K562 (cell line): ENCODE measurements around the gene TMEM151A. TPM values are rescaled to one million over a fixed set of nuclear protein-coding genes. Genes with fewer than 3 reads are reported as not detected.

Experiments
- BHLHE40 ChIP-seq: IDR thresholded peaks from 2 replicates; pipeline ENCODE4 v1.6.1; 2011; ENCODE audit warnings: low read length, improper control_type of control experiment
- C11orf30 ChIP-seq: fragments of 450-650 bp; IDR thresholded peaks from 2 replicates; pipeline ENCODE4 v1.6.1; 2016; ENCODE audit warnings: low read depth, mild to moderate bottlenecking
- CREM ChIP-seq: IDR thresholded peaks from 2 replicates; pipeline ENCODE4 v1.6.1; 2014; ENCODE audit warnings: antibody characterized with exemption, low read depth
- MED1 ChIP-seq: sonication (generic); formaldehyde crosslinking; IDR thresholded peaks from 2 replicates; pipeline ENCODE4 v1.8.1; 2023; ENCODE audit warnings: missing genetic modification reagents, borderline replicate concordance
- MIER1 ChIP-seq: fragments of 450-650 bp; IDR thresholded peaks from 2 replicates; pipeline ENCODE4 v1.6.1; 2016; ENCODE audit warnings: antibody characterized with exemption, mild to moderate bottlenecking, low read depth
- NCOA6 ChIP-seq: fragments of 450-650 bp; IDR thresholded peaks from 2 replicates; pipeline ENCODE4 v1.6.1; 2017; ENCODE audit warnings: mild to moderate bottlenecking
- NELFE ChIP-seq: IDR thresholded peaks from 2 replicates; pipeline ENCODE4 v1.6.1; 2011; ENCODE audit warnings: mild to moderate bottlenecking; ENCODE audit not compliant: insufficient read depth, insufficient read length
- PHB ChIP-seq: fragments of 250-450 bp; sonication (Bioruptor Pico); IDR thresholded peaks from 2 replicates; pipeline ENCODE4 v1.5.0; 2021
- POU5F1 ChIP-seq: fragments of 150-350 bp; IDR thresholded peaks from 2 replicates; pipeline ENCODE4 v1.6.1; 2014; ENCODE audit warnings: borderline replicate concordance, low read length, low read depth, mild to moderate bottlenecking; ENCODE audit not compliant: partially characterized antibody
- TAF1 ChIP-seq: IDR thresholded peaks from 2 replicates; pipeline ENCODE4 v1.6.1; 2011; ENCODE audit warnings: mild to moderate bottlenecking, low read length, moderate library complexity; ENCODE audit not compliant: insufficient read depth, control insufficient read depth, severe bottlenecking; ENCODE audit errors: extremely low read depth
- YY1 ChIP-seq, 3 experiments: IDR thresholded peaks; 2 replicates each; pipeline ENCODE4 v1.6.1; 2011; ENCODE audit warnings: low read length in 2 of 3, mild to moderate bottlenecking in 2 of 3, moderate library complexity in 2 of 3, borderline replicate concordance in 1 of 3, control low read depth in 1 of 3, low read depth in 1 of 3; ENCODE audit not compliant: insufficient read depth in 3 of 3, insufficient replicate concordance in 2 of 3, control insufficient read depth in 1 of 3, insufficient read length in 1 of 3; ENCODE audit errors: extremely low read depth in 1 of 3
- ZNF445 ChIP-seq: fragments of 250-450 bp; sonication (Bioruptor Pico); IDR thresholded peaks from 2 replicates; pipeline ENCODE4 v1.4.0; 2020; ENCODE audit warnings: low read depth, mild to moderate bottlenecking, moderate library complexity
- ZNF561 ChIP-seq: fragments of 450-650 bp; formaldehyde crosslinking; conservative IDR thresholded peaks from 2 replicates; pipeline ENCODE4 v1.4.0; 2020; ENCODE audit warnings: mild to moderate bottlenecking, moderate library complexity
- ZNF76 ChIP-seq: fragments of 250-450 bp; sonication (Bioruptor Pico); IDR thresholded peaks from 2 replicates; pipeline ENCODE4 v1.4.0; 2020; ENCODE audit warnings: mild to moderate bottlenecking, moderate library complexity, borderline replicate concordance
- polyA plus RNA-seq, 8 experiments: library from polyadenylated mRNA; depleted of rRNA in 4 of 8; stranded (reverse) in 5 of 8; unstranded in 3 of 8; fragments of >200 nt; fragmentation: Nextera tagmentation in 2 of 8; fragmentation: Illumina TruSeq in 1 of 8; extraction: Ambion mirVana in 2 of 8; extraction: Trizol in 1 of 8; gene quantifications; 2 replicates each; pipeline versions ENCODE4 v1.2.1 to v1.2.3, GENCODE V29; 2011 to 2014; ENCODE audit warnings: inconsistent platforms in 1 of 8, missing spikeins in 1 of 8
- total RNA-seq, 7 experiments: library from RNA; depleted of rRNA in 6 of 7; stranded (reverse); fragments of >200 nt in 6 of 7; fragmentation: Illumina TruSeq in 2 of 7; extraction: Trizol in 2 of 7; gene quantifications; 2 replicates each; pipeline versions ENCODE4 v1.2.1 to v1.2.3, GENCODE V29; 2011 to 2021; ENCODE audit warnings: low replicate concordance in 1 of 7
- TF ChIP-seq, protein P1 (sequence below): fragments of 450-650 bp; IDR thresholded peaks from 2 replicates; pipeline ENCODE4 v1.6.1; 2016; ENCODE audit warnings: borderline replicate concordance
- TF ChIP-seq, protein P2 (sequence below): fragments of 250-450 bp; sonication (Bioruptor Pico); IDR thresholded peaks from 2 replicates; pipeline ENCODE4 v1.5.0; 2021
- TF ChIP-seq, protein P3 (sequence below): fragments of 450-650 bp; IDR thresholded peaks from 2 replicates; pipeline ENCODE4 v1.6.1; 2017; ENCODE audit warnings: mild to moderate bottlenecking, moderate library complexity
- TF ChIP-seq, protein P4 (sequence below): fragments of 450-650 bp; conservative IDR thresholded peaks from 2 replicates; pipeline ENCODE4 v1.6.1; 2016; ENCODE audit warnings: missing genetic modification characterization, low read depth, mild to moderate bottlenecking, control low read depth, missing compliant biosample characterization

TMEM151A gene
- total and polyA plus RNA-seq, 9 of the 15 experiments (the other 6 are each of a cell fraction or from before 2014, with no cell fraction given): not detected

DNA sequence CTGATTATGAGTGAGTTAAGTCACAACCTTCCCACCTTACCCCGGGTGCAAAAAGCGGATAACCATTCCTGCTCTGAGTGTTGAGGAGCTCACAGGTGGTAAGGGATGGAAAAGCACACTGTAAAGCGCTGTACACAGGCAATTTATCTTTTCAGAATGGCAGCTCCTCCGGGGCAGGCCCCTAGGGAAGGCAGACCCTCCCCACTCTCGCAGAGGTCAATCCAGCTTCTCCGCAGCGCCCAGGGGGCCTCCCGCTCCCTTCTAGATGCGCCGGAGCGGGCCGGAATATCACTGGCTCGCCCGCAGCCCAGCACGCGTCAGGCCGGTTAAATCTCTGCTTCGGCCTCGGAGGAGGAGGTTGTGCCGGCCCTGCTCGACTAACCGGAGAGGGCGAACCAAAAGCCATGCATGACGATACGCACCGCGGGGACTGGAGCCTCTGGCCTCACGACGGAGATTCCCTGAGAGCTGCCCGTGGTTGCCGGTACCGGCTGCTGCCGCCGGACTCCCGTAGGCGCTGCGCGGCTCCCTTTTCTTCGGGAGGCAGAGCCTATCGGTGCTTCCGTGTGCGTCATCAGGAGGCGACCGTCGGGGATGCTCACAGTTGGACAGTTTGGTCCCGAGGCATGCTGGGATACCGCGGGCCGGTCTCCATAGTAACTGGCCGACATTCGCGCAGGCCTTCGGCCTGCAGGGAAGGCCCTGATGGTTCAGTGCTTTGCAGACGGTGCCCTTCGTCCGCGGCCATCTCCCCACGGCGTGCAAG, 53.0 kb downstream of the TMEM151A start, which contains the start of gene BRMS1 (continued):
- TF ChIP-seq, protein P1, sequence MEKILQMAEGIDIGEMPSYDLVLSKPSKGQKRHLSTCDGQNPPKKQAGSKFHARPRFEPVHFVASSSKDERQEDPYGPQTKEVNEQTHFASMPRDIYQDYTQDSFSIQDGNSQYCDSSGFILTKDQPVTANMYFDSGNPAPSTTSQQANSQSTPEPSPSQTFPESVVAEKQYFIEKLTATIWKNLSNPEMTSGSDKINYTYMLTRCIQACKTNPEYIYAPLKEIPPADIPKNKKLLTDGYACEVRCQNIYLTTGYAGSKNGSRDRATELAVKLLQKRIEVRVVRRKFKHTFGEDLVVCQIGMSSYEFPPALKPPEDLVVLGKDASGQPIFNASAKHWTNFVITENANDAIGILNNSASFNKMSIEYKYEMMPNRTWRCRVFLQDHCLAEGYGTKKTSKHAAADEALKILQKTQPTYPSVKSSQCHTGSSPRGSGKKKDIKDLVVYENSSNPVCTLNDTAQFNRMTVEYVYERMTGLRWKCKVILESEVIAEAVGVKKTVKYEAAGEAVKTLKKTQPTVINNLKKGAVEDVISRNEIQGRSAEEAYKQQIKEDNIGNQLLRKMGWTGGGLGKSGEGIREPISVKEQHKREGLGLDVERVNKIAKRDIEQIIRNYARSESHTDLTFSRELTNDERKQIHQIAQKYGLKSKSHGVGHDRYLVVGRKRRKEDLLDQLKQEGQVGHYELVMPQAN: peak; percentile 97
- TF ChIP-seq, protein P2, sequence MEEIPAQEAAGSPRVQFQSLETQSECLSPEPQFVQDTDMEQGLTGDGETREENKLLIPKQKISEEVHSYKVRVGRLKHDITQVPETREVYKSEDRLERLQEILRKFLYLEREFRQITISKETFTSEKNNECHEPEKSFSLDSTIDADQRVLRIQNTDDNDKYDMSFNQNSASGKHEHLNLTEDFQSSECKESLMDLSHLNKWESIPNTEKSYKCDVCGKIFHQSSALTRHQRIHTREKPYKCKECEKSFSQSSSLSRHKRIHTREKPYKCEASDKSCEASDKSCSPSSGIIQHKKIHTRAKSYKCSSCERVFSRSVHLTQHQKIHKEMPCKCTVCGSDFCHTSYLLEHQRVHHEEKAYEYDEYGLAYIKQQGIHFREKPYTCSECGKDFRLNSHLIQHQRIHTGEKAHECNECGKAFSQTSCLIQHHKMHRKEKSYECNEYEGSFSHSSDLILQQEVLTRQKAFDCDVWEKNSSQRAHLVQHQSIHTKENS (CRISPR knock-in tag): no peak
- TF ChIP-seq BHLHE40 (peak; percentile 55; the same call in 1 of the 2 replicates), ZNF561 (no peak), MED1 (no peak), TAF1 (no peak), ZNF76 (CRISPR knock-in tag) (no peak), MIER1 (no peak), NCOA6 (no peak), CREM (peak; percentile 100), PHB (CRISPR knock-in tag) (no peak), NELFE (no peak), YY1 (IDR thresholded peaks at IDR 0.05; ENCODE audit: borderline replicate concordance in 1 of 3, control insufficient read depth in 1 of 3, extremely low read depth in 1 of 3, insufficient read depth in 3 of 3, insufficient read length in 1 of 3, insufficient replicate concordance in 2 of 3, low read depth in 1 of 3, low read length in 2 of 3) (peak in 2 of 3 experiments; percentile 75 to 85), ZNF445 (CRISPR knock-in tag) (no peak), POU5F1 (no peak), C11orf30 (peak; percentile 97)
- TF ChIP-seq, protein P3, sequence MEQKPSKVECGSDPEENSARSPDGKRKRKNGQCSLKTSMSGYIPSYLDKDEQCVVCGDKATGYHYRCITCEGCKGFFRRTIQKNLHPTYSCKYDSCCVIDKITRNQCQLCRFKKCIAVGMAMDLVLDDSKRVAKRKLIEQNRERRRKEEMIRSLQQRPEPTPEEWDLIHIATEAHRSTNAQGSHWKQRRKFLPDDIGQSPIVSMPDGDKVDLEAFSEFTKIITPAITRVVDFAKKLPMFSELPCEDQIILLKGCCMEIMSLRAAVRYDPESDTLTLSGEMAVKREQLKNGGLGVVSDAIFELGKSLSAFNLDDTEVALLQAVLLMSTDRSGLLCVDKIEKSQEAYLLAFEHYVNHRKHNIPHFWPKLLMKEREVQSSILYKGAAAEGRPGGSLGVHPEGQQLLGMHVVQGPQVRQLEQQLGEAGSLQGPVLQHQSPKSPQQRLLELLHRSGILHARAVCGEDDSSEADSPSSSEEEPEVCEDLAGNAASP: no peak
- TF ChIP-seq, protein P4, sequence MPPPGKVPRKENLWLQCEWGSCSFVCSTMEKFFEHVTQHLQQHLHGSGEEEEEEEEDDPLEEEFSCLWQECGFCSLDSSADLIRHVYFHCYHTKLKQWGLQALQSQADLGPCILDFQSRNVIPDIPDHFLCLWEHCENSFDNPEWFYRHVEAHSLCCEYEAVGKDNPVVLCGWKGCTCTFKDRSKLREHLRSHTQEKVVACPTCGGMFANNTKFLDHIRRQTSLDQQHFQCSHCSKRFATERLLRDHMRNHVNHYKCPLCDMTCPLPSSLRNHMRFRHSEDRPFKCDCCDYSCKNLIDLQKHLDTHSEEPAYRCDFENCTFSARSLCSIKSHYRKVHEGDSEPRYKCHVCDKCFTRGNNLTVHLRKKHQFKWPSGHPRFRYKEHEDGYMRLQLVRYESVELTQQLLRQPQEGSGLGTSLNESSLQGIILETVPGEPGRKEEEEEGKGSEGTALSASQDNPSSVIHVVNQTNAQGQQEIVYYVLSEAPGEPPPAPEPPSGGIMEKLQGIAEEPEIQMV: no peak
